ENCODE results near the gene CYB561.

Gene CYB561

GRCh38 chr17:63488851-63489250, 42.7 kb upstream of the CYB561 start:
- Histone ChIP-seq H3K36me3 (ENCODE audit: control insufficient read depth in 2 of 2, insufficient read depth in 1 of 2, low read length in 2 of 2) (peaks cover 0 to 3% of the 10 kb centered on the region in 2 experiments; a peak in 2 of 3 replicates), H3K4me1 (ENCODE audit: control insufficient read depth, insufficient read depth, low read length) (no peaks in the 10 kb centered on the region), H3K9me3 (ENCODE audit: control insufficient read depth, insufficient read depth, low read depth, low read length) (no peaks in the 10 kb centered on the region), H3K4me3 (ENCODE audit: low read depth, low read length) (no peak overlapping the region), H3K27ac (ENCODE audit: extremely low read depth, low read depth, low read length) (no peak overlapping the region)
- CTCF ChIA-PET: interaction anchor here (0.9 to 3.7 kb wide), 3 partner anchors 9 to 11 kb away, joined by 3 to 22 read pairs (median 7); partner anchors contain the start of gene ACE
- TF ChIP-seq ZNF292 (tag by site-specific recombination; IDR thresholded peaks at IDR 0.05; ENCODE audit: borderline replicate concordance, low read depth): no peak
- POLR2A ChIA-PET: no interaction called here

GRCh38 chr17:63487014-63487339, 40.9 kb upstream of the CYB561 start:
- CTCF ChIA-PET: interaction anchor here (0.6 to 3.7 kb wide), 5 partner anchors 9 to 1066 kb away, joined by 3 to 22 read pairs (median 7); partner anchors contain the start of gene ACE
- no peaks in the 10 kb centered on the region for H3K4me1 ChIP-seq (ENCODE audit: control insufficient read depth, insufficient read depth, low read length)
- TF ChIP-seq ZNF654 (tag by site-specific recombination; IDR thresholded peaks at IDR 0.05; ENCODE audit: low read depth) (no peak), ZNF585B (tag by site-specific recombination; IDR thresholded peaks at IDR 0.05) (no peak), ZNF791 (tag by site-specific recombination; IDR thresholded peaks at IDR 0.05) (no peak), ZNF626 (tag by site-specific recombination; IDR thresholded peaks at IDR 0.05) (no peak)

GRCh38 chr17:63486317-63487013, 40.4 kb upstream of the CYB561 start:
- H3K36me3 ChIP-seq (ENCODE audit: control insufficient read depth in 2 of 2, insufficient read depth in 1 of 2, low read length in 2 of 2): peaks cover 0 to 3% of the 10 kb centered on the region in 2 experiments; a peak in 2 of 3 replicates
- TF ChIP-seq ZNF600 (tag by site-specific recombination; IDR thresholded peaks at IDR 0.05) (peak; percentile 41; the same call in 1 of the 2 replicates), ZFHX2 (tag by site-specific recombination; conservative IDR thresholded peaks at IDR 0.05) (0 out of 2 replicates have a peak, but pooled peaks have one; percentile 19), ZBTB8A (tag by site-specific recombination; IDR thresholded peaks at IDR 0.05) (no peak), EGR2 (tag by site-specific recombination; IDR thresholded peaks at IDR 0.05; ENCODE audit: low read depth) (0 out of 2 replicates have a peak, but pooled peaks have one; percentile 24)
- CTCF ChIA-PET: interaction anchor here (0.6 to 3.7 kb wide), 5 partner anchors 9 to 126 kb away, joined by 3 to 22 read pairs (median 7); partner anchors contain the start of gene ACE
- H3K4me1 ChIP-seq (ENCODE audit: control insufficient read depth, insufficient read depth, low read length): no peaks in the 10 kb centered on the region
- POLR2A ChIA-PET: no interaction called here
- H3K4me3 ChIP-seq (ENCODE audit: low read depth, low read length): no peak overlapping the region
- no peak overlapping the region for H3K27ac ChIP-seq (ENCODE audit: extremely low read depth, low read depth, low read length)
- H3K9me3 ChIP-seq (ENCODE audit: control insufficient read depth, insufficient read depth, low read depth, low read length): no peaks in the 10 kb centered on the region

More at GRCh38 chr17:63487014-63487339, 40.9 kb upstream of the CYB561 start:
- Histone ChIP-seq H3K4me3 (ENCODE audit: low read depth, low read length) (no peak overlapping the region), H3K27ac (ENCODE audit: extremely low read depth, low read depth, low read length) (no peak overlapping the region), H3K9me3 (ENCODE audit: control insufficient read depth, insufficient read depth, low read depth, low read length) (no peaks in the 10 kb centered on the region), H3K36me3 (ENCODE audit: control insufficient read depth in 2 of 2, insufficient read depth in 1 of 2, low read length in 2 of 2) (peaks cover 0 to 3% of the 10 kb centered on the region in 2 experiments; a peak in 2 of 3 replicates)
- POLR2A ChIA-PET: interaction anchor here (1.1 to 1.5 kb wide), 2 partner anchors 8 to 135 kb away, joined by 3 read pairs; partner anchors contain the start of gene MAP3K3

- TF ChIP-seq, protein P1, sequence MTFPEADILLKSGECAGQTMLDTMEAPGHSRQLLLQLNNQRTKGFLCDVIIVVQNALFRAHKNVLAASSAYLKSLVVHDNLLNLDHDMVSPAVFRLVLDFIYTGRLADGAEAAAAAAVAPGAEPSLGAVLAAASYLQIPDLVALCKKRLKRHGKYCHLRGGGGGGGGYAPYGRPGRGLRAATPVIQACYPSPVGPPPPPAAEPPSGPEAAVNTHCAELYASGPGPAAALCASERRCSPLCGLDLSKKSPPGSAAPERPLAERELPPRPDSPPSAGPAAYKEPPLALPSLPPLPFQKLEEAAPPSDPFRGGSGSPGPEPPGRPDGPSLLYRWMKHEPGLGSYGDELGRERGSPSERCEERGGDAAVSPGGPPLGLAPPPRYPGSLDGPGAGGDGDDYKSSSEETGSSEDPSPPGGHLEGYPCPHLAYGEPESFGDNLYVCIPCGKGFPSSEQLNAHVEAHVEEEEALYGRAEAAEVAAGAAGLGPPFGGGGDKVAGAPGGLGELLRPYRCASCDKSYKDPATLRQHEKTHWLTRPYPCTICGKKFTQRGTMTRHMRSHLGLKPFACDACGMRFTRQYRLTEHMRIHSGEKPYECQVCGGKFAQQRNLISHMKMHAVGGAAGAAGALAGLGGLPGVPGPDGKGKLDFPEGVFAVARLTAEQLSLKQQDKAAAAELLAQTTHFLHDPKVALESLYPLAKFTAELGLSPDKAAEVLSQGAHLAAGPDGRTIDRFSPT (tag by site-specific recombination; IDR thresholded peaks at IDR 0.05): 0 out of 2 replicates have a peak, but pooled peaks have one; percentile 17
- no peak for TF ChIP-seq ATF2 (tag by site-specific recombination; IDR thresholded peaks at IDR 0.05; ENCODE audit: low read depth)
- TF ChIP-seq ZNF398 (tag by site-specific recombination; IDR thresholded peaks at IDR 0.05): no peak
- TF ChIP-seq GLIS2 (tag by site-specific recombination; IDR thresholded peaks at IDR 0.05): 0 out of 2 replicates have a peak, but pooled peaks have one; percentile 9
- POLR2A ChIA-PET: no interaction called here
These were observed 37.8 kb upstream of the CYB561 start for GRCh38 chr17:63483655-63484575.

More at GRCh38 chr17:63483655-63484575, 37.8 kb upstream of the CYB561 start:
- H3K4me3 ChIP-seq (ENCODE audit: low read depth, low read length): no peak overlapping the region
- peaks cover 0 to 3% of the 10 kb centered on the region in 2 experiments; a peak in 2 of 3 replicates for H3K36me3 ChIP-seq (ENCODE audit: control insufficient read depth in 2 of 2, insufficient read depth in 1 of 2, low read length in 2 of 2)
- H3K9me3 ChIP-seq (ENCODE audit: control insufficient read depth, insufficient read depth, low read depth, low read length): no peaks in the 10 kb centered on the region
- peaks cover 3% of the 10 kb centered on the region for H3K4me1 ChIP-seq (ENCODE audit: control insufficient read depth, insufficient read depth, low read length)
- CTCF ChIA-PET: interaction anchor here (0.7 to 8.1 kb wide), 2 partner anchors 39 to 58 kb away, joined by 4 to 159 read pairs; no protein-coding TSS in a partner anchor
- no peak overlapping the region for H3K27ac ChIP-seq (ENCODE audit: extremely low read depth, low read depth, low read length)
